Esophagus mucosa (tissue), 1 donor: ENCODE measurements around the gene FARS2. TPM values are rescaled to one million over a fixed set of nuclear protein-coding genes. Genes with fewer than 3 reads are reported as not detected.

ENCODE experiments used
- ATAC-seq: fragments of 200-7000 bp; cut with Tn5 transposase; one replicate; pipeline ENCODE4 v1.9.1; 2020
- total RNA-seq: library from RNA; stranded (reverse); gene quantifications from one replicate; pipeline ENCODE4 v1.2.4, GENCODE V29; 2023
- donor health status: DM: yes; HTN: yes; CAD: no.

Gene FARS2
- total RNA-seq, 1 donor from 2014 or later, result 15.4 TPM

GRCh38 chr6:5287205-5287965 lies 26.1 kb downstream of the FARS2 start:
- ATAC-seq, result no peak

GRCh38 chr6:5287966-5288297 lies 26.6 kb downstream of the FARS2 start:
- no peak for ATAC-seq

GRCh38 chr6:5290097-5290496 lies 28.8 kb downstream of the FARS2 start:
- ATAC-seq, result no peak

GRCh38 chr6:5290500-5290899 lies 29.2 kb downstream of the FARS2 start:
- no peak for ATAC-seq

DNA sequence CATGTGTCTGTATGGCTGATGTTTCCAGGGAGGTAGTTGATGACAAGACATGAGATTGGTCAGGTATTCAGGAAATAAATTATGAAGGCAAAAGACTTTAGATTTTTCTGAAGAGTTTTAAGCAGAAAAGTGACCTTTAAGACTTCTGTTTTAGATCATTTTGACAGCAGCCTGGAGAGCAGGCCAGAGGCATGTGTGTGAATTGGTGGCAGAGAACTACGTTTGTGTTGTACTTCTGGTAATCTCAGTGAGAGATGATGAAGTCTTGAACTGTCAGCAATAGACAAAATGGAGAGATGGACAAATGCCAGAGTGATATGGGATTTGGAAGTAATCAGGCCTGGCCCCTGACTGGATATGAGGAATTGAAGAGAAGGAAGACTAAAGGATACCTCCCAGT lies 30.8 kb downstream of the FARS2 start:
- ATAC-seq, result no peak

DNA sequence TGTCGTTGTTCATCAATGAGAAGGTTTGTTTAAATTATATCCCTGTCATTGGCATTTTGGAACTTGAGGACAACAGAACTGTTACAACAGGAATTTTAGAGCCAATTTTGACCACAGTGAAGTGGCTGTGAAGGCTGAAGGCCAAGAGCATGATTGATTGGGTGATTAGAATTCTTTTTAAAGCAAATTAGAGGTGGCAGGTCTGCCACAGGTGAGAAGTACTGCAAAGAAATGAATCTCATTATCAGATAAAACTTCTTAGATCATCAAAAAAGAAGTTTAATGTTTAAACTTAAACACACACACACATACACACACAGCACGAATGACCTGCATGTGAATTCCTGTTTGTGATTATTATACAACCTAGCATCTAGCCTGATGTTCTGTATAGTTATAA lies 32.4 kb downstream of the FARS2 start:
- no peak for ATAC-seq

DNA sequence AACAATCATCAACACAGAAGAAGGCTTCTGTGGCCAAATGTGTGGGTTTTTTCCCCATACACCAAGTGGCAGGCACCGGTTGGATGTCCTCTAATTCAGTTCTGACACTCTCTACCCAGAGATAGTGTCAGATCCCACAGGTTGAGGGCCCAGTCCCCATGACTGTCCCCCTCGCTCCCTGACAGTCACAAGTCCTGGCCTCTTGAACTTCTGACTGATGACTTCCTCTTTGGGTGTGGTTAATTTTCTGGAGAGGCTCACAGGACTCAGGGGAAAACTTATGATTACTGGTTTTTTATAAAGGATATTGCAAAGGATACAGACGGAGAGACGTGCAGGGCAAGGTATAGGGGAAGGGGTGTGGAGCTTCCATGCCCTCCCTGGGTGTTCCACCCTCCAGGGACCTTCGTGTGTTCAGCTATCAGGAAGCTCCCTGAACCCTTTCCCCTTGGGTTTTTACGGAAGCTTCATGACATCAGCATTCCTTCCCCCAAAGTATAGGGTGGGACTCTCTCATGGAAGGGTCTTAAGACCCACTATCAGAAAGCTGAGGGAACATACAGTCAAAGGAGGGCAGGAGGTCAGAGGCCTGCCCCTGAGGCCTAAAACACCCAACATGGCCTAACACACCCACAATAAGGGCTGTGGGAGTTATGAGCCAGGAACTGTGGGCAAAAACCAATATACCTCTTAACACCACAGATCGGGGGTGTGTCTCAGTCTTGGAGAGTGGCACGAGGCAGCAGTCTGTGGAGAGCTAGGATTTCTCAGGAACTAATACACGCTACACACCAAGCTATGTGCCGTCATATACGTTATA lies 33.3 kb downstream of the FARS2 start:
- no peak for ATAC-seq

DNA sequence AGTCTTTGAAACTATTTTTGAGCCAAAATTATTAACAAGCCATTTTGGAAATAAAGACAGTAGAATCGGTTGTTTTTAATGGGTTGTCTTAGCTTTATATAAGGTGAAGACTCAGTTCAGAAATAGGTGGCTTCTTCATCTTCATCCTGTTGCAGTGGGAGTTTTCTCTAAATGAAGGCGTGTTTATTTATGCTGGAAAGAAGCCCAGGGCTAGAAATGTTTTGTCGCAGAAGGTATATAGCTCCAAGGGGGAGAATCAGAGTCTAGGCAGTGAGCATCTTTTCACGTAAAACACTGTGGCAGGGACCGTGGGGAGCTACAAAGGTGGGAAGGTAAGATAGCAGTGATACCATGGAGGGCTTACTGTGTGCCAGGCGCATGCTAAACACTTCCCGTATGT lies 34.3 kb downstream of the FARS2 start:
- no peak for ATAC-seq

GRCh38 chr6:5300206-5300764 lies 39.0 kb downstream of the FARS2 start:
- ATAC-seq, result no peak

- ATAC-seq, result peak; percentile 18
These were observed 41.1 kb downstream of the FARS2 start for GRCh38 chr6:5302220-5302946.

- ATAC-seq, result peak; percentile 95
These were observed 41.8 kb downstream of the FARS2 start for GRCh38 chr6:5302995-5303622.

DNA sequence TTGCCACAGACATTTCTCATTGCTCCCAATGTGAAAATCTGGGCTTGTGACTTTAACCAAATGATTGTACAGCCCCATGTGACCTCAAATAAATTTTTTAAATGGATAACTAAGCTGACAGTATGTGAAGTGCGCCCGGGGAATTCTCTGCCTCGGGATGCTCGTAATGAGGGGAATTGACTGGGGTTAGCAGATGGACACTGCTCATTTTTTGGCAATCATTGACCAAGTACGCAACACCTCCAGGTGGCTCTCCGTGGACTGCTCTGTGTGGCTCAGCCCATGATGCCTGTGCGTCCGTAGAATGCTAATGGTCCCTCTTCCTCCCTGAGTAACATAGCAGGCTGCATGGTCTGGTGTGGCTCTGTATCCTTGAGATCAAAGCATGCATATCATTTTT lies 42.4 kb downstream of the FARS2 start:
- ATAC-seq, result no peak

GRCh38 chr6:5305968-5306626 lies 44.8 kb downstream of the FARS2 start:
- no peak for ATAC-seq

DNA sequence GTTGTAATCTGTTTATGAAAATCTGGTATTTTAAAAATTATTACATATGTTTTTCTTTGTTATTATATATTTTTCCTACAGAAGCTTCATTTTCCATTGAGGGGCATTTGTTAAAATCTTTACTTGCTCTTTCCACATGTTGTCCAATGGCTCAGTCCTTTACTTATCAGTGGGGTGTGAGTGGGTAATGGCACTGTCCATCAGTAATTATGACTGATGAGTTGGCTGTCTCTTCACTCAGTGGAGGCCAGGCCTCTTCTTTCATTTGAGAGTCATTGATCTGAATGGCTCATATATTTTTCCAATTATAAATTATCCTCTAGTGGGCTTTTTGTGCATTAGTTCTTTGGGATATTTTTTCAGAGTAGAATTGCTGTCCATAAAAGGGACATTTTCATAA lies 45.7 kb downstream of the FARS2 start:
- no peak for ATAC-seq

GRCh38 chr6:5308066-5308465 lies 46.8 kb downstream of the FARS2 start:
- ATAC-seq, result no peak

GRCh38 chr6:5314191-5314865 lies 53.0 kb downstream of the FARS2 start:
- no peak for ATAC-seq

DNA sequence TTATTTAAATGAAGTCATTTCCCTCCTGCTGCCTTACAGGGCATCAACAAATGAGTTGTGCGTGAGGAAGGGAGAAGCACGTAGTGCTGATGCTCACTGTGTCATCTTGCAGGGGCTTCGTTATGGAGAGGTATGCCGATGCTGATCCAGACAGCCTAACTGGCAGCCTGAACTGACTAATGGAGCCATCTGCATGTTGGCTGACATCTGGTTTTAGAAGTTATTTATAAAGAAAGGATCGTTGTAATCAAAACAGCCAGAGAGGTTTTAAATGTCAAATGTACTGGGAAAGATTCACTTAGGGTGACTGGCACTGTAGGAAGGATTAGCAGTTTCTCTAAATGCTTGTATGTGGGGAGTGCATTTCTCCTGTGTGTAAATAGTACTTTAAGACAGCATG lies 54.6 kb downstream of the FARS2 start:
- no peak for ATAC-seq

GRCh38 chr6:5316951-5317350 lies 55.6 kb downstream of the FARS2 start:
- no peak for ATAC-seq

- no peak for ATAC-seq
These were observed 57.4 kb downstream of the FARS2 start for GRCh38 chr6:5318617-5319272.

GRCh38 chr6:5323979-5324378 lies 62.7 kb downstream of the FARS2 start:
- ATAC-seq, result no peak

- peak; percentile 43 for ATAC-seq
These were observed 63.9 kb downstream of the FARS2 start for GRCh38 chr6:5325173-5325572.
